ENCODE data around the gene TRIM24.

Gene TRIM24

GRCh38 chr7:138630059-138630610, 170.1 kb downstream of the TRIM24 start:
- no peak for DNase-seq

- DNase-seq, result no peak
Measured at GRCh38 chr7:138632384-138632783, 172.3 kb downstream of the TRIM24 start.

GRCh38 chr7:138632826-138633602, 173.0 kb downstream of the TRIM24 start:
- no peak for DNase-seq

All from NCI-H226 (cell line).